Measurements from ENCODE around the gene CDK6.

DNA sequence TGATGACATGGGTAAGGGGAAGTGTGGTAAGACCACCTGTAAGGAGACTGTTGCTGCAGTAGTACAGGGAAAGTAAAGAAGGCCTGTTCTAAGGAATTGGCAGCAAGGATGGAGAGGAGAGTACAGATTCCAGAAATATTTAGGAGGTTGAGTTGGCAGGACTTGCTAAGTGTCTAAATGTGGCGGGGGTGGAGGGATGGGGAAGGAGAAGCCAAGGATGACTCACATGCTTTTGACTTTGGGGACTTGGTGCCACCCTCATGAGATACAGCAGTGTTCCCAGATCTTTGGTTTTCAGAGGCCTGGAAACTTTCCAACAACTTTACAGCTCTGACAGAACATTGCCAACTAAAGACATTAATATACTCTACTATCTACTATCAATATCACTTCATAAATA, 45.4 kb downstream of the CDK6 start:
- TF ChIP-seq, protein P1, sequence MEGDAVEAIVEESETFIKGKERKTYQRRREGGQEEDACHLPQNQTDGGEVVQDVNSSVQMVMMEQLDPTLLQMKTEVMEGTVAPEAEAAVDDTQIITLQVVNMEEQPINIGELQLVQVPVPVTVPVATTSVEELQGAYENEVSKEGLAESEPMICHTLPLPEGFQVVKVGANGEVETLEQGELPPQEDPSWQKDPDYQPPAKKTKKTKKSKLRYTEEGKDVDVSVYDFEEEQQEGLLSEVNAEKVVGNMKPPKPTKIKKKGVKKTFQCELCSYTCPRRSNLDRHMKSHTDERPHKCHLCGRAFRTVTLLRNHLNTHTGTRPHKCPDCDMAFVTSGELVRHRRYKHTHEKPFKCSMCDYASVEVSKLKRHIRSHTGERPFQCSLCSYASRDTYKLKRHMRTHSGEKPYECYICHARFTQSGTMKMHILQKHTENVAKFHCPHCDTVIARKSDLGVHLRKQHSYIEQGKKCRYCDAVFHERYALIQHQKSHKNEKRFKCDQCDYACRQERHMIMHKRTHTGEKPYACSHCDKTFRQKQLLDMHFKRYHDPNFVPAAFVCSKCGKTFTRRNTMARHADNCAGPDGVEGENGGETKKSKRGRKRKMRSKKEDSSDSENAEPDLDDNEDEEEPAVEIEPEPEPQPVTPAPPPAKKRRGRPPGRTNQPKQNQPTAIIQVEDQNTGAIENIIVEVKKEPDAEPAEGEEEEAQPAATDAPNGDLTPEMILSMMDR (IDR thresholded peaks at IDR 0.05): no peak
- TF ChIP-seq POLR2A (IDR thresholded peaks at IDR 0.05): no peak

Data from lower leg skin (tissue), 3 donors.